NCI-H774 (cell line): ENCODE data around the gene PTPRN.
"Not testable (repeated sequence)": the region's sequence is repeated elsewhere in the genome, so short reads cannot be mapped to it uniquely, and the experiment has no call there.

ENCODE experiments used
- DNase-seq: peaks from one replicate; lab custom pipeline; 2025; lab: John Stamatoyannopoulos, UW

PTPRN gene

DNA sequence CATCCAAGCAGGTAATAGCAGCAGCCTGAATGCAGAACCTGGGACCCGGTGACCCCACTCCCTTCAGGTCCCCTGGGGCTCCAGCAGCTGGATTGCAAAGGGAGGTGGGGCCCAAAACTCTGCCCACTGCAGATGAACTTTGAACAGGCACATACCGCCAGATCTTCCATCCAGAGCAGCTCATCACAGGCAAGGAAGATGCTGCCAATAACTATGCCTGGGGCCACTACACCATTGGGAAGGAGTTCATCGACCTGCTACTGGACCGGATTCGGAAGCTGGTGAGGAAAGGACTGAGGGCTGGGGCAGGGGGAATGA is 39.2 kb downstream of the PTPRN start:
- no peak for DNase-seq

- DNase-seq: no peak
Measured at GRCh38 chr2:219269362-219270054, 39.7 kb downstream of the PTPRN start.

- no peak for DNase-seq
Measured at GRCh38 chr2:219268294-219268693, 40.9 kb downstream of the PTPRN start.

GRCh38 chr2:219266886-219267285 is 42.3 kb downstream of the PTPRN start:
- no peak for DNase-seq

- DNase-seq: no peak
Measured at GRCh38 chr2:219266232-219266631, 43.0 kb downstream of the PTPRN start.

- DNase-seq: no peak
Measured at GRCh38 chr2:219261024-219261855, 48.0 kb downstream of the PTPRN start.

DNA sequence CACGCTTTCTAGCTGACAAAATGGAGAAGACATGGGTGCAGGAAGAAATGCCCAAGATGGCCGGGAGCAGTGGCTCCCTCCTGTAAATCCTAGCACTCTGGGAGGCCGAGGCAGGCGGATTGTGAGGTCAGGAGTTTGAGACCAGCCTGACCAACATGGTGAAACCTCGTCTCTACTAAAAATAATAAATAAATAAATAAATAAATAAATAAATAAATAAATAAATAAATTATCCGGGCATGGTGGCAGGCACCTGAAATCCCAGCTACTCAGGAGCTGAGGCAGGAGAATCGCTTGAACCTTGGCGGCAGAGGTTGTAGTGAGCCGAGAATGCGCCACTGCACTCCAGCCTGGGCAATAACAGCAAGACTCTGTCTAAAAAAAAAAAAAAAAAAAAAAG is 50.3 kb downstream of the PTPRN start:
- DNase-seq: not testable (repeated sequence)

GRCh38 chr2:219254590-219255201 is 54.5 kb downstream of the PTPRN start:
- DNase-seq: no peak

DNA sequence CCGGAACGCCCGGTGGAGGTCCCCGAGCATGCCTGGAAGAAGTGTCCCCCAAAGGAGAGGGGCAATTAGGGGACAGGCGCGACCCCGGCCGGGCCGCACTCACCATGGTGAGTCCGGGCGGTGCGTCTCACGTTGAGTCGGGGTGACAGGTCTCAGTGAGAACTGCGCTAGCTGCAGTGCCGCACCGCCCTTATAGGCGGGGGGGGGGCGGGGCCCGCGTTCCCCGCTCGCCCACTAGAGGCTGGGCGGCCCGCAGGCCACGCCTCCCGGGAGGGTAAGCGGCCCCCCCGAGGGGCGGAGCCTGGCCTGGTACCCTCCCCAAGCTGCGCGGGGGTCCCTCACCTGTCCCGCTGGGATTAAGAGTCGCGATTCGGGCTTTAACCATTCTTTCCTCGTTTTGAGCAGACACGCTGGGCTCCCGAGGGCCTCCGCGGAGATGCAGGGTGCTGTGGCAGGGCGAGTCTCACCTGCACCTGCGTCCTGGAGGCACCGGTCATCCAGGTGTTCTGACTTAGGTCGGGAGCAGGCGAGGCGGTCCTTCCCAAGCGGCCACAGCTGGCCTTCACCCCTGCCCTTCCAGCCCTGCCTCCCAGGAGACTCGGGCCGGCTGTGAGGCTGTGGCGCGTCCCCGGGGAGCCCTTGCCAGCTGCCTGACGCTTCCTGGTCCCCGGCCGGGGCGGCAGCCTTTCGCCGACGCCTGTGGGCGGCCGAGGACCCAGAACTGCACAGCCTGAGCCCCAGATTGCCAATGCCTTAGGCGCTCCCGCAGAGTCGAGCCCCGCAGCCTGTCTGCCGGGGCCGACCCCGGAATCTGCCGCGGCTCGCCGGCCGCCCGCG is 55.2 kb downstream of the PTPRN start, which contains the start of gene TUBA4A:
Gene TUBA4A (minus strand): TSS at position 166 of the 837 bp plus-strand sequence. CDS start 60 bp downstream, at position 106.
- DNase-seq: peak; percentile 75

GRCh38 chr2:219252900-219253752 is 56.1 kb downstream of the PTPRN start, which contains the start of gene TUBA4B:
TUBA4B (plus strand) TSS chr2:219253243; CDS start chr2:219253408, 165 bp downstream.
- DNase-seq: no peak

DNA sequence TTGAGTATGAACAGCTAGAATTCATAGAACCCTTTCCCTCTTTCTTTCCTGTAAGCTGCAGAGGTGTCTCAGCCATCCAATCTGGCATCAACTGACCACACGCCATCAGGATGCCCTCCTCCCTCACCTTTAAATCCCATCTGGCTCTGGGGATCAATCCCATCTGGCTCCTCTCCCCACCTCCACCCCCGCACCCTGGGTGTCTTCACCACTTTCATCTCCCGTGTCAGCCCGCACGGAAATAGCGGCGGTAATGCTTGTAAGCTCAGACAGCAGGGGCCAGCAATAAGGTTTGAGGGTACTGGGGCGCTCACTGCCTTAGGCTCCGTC is 56.7 kb downstream of the PTPRN start:
- DNase-seq: no peak

- DNase-seq: no peak
Measured at GRCh38 chr2:219252084-219252483, 57.1 kb downstream of the PTPRN start.

- no peak for DNase-seq
Measured at GRCh38 chr2:219251656-219252055, 57.5 kb downstream of the PTPRN start.

GRCh38 chr2:219250049-219250781 is 59.0 kb downstream of the PTPRN start:
- no peak for DNase-seq

GRCh38 chr2:219249203-219249980 is 59.8 kb downstream of the PTPRN start:
- peak; percentile 7 for DNase-seq

GRCh38 chr2:219248845-219249202 is 60.4 kb downstream of the PTPRN start:
- DNase-seq: no peak

DNA sequence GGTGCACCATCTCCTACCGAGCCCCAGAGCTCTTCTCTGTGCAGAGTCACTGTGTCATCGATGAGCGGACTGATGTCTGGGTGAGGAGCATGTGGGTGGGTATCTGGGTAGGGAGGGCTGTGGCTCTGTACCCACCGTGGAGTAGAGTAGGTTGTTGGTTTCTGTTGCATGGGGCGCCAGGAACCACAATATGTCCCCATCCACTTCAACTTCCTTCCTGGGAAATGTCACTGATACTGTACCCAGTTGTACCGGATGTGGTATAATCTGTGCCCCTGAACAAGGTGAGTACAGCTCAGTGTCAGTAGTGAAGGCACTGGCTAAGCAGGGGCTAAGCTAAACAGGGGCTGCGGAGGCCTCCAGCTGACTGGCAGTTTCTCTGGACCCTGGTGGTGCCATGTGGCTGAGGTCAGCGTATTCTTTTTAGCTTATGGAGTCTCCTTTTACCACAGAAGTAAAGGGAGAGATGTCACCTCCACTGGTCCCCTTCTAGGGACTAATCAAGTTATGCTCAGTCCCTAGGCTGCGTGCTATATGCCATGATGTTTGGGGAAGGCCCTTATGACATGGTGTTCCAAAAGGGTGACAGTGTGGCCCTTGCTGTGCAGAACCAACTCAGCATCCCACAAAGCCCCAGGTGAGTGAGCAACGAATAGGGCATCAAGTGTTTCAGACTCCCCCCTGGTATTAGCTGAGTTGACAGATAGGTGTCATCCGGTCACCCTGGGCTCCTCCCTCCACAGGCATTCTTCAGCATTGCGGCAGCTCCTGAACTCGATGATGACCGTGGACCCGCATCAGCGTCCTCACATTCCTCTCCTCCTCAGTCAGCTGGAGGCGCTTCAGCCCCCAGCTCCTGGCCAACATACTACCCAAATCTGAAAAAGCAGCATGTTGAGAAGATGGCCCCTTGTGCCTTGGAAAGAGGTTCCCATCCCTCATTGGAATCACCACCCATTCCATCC is 61.2 kb downstream of the PTPRN start:
- DNase-seq: no peak

DNA sequence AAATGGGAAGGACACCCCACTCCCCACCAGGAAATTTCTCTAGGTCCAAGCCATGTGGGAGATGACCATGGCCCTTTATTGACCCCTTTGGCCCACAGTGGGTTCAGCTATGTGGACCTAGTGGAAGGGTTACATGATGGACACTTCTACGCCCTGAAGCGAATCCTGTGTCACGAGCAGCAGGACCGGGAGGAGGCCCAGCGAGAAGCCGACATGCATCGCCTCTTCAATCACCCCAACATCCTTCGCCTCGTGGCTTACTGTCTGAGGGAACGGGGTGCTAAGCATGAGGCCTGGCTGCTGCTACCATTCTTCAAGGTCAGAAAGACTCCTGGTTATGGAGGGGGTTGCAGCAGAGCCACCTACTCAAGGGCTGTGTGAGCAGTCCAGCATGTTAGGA is 62.6 kb downstream of the PTPRN start:
- no peak for DNase-seq

GRCh38 chr2:219245899-219246230 is 63.3 kb downstream of the PTPRN start:
- no peak for DNase-seq
